Measurements from ENCODE around the gene CD48. TPM values are rescaled to one million over a fixed set of nuclear protein-coding genes. Genes with fewer than 3 reads are reported as not detected.

CD48 gene
- total RNA-seq, 1 experiment from 2014 or later: 0.20 TPM

DNA sequence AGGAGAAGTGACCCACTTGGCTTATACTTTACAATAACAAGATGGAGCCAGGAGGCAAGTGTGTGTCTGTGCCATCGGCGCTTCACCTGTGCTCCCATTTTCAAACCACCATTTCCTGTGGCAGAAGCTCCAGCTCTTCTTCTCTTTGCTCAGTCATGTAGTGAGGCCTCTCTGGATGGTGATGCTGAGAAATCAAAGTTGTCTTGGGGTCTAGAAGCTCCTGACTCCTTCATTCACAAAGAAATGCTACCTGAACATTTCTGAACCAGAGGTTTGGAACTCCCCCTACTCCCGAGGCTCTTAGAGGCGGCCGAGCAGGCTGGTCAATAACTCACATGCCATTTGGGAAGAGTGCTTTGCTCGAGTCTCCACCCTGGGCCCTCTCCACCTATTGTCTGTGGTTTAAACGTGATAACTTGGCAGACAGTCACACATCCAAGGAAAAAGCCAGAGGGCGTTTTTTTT is 82.8 kb downstream of the CD48 start:
- no peak overlapping the region for H3K4me2 ChIP-seq (ENCODE audit: low read length)
- no peaks in the 10 kb centered on the region for H3K9me2 ChIP-seq (ENCODE audit: insufficient read depth)
- BruUV-seq (replicated peaks): no TSS peak
- H3K4me1 ChIP-seq (ENCODE audit: control insufficient read depth in 1 of 2, insufficient read depth in 2 of 2, low read length in 2 of 2): no peaks in the 10 kb centered on the region
- no peaks in the 10 kb centered on the region for H3K79me2 ChIP-seq (ENCODE audit: insufficient read depth, low read length)
- no peak overlapping the region for H2AFZ ChIP-seq (ENCODE audit: low read depth, low read length, poor library complexity, severe bottlenecking)
- no peak for TF ChIP-seq ZNF274 (IDR thresholded peaks at IDR 0.05; ENCODE audit: low read depth, low read length)
- no peak for TF ChIP-seq POLR2A (IDR thresholded peaks at IDR 0.05; ENCODE audit: borderline replicate concordance, extremely low read depth, insufficient read depth, insufficient read length)
- TF ChIP-seq ZFX (IDR thresholded peaks at IDR 0.05): no peak
- TF ChIP-seq EZH2phosphoT487 (IDR thresholded peaks at IDR 0.05; ENCODE audit: borderline replicate concordance): no peak
- TF ChIP-seq FOSL1 (IDR thresholded peaks at IDR 0.05; ENCODE audit: low read depth): no peak
- TF ChIP-seq CEBPB (IDR thresholded peaks at IDR 0.05; ENCODE audit: low read depth): no peak
- TF ChIP-seq CBX3 (IDR thresholded peaks at IDR 0.05; ENCODE audit: low read depth): no peak
- TF ChIP-seq EZH2 (IDR thresholded peaks at IDR 0.05): no peak
- TF ChIP-seq JUND (IDR thresholded peaks at IDR 0.05): no peak
- TF ChIP-seq, protein P1, sequence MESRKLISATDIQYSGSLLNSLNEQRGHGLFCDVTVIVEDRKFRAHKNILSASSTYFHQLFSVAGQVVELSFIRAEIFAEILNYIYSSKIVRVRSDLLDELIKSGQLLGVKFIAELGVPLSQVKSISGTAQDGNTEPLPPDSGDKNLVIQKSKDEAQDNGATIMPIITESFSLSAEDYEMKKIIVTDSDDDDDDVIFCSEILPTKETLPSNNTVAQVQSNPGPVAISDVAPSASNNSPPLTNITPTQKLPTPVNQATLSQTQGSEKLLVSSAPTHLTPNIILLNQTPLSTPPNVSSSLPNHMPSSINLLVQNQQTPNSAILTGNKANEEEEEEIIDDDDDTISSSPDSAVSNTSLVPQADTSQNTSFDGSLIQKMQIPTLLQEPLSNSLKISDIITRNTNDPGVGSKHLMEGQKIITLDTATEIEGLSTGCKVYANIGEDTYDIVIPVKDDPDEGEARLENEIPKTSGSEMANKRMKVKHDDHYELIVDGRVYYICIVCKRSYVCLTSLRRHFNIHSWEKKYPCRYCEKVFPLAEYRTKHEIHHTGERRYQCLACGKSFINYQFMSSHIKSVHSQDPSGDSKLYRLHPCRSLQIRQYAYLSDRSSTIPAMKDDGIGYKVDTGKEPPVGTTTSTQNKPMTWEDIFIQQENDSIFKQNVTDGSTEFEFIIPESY (IDR thresholded peaks at IDR 0.05; ENCODE audit: extremely low read depth, insufficient replicate concordance, low read length): no peak
- TF ChIP-seq TCF7L2 (IDR thresholded peaks at IDR 0.05; ENCODE audit: borderline replicate concordance, extremely low read depth, insufficient read depth, insufficient read length): no peak
- no peak for TF ChIP-seq RAD21 (IDR thresholded peaks at IDR 0.05; ENCODE audit: low read depth)
- TF ChIP-seq SRF (IDR thresholded peaks at IDR 0.05; ENCODE audit: low read depth): no peak
- no peak for TF ChIP-seq ELF1 (IDR thresholded peaks at IDR 0.05; ENCODE audit: borderline replicate concordance, low read depth)
- TF ChIP-seq, protein P2, sequence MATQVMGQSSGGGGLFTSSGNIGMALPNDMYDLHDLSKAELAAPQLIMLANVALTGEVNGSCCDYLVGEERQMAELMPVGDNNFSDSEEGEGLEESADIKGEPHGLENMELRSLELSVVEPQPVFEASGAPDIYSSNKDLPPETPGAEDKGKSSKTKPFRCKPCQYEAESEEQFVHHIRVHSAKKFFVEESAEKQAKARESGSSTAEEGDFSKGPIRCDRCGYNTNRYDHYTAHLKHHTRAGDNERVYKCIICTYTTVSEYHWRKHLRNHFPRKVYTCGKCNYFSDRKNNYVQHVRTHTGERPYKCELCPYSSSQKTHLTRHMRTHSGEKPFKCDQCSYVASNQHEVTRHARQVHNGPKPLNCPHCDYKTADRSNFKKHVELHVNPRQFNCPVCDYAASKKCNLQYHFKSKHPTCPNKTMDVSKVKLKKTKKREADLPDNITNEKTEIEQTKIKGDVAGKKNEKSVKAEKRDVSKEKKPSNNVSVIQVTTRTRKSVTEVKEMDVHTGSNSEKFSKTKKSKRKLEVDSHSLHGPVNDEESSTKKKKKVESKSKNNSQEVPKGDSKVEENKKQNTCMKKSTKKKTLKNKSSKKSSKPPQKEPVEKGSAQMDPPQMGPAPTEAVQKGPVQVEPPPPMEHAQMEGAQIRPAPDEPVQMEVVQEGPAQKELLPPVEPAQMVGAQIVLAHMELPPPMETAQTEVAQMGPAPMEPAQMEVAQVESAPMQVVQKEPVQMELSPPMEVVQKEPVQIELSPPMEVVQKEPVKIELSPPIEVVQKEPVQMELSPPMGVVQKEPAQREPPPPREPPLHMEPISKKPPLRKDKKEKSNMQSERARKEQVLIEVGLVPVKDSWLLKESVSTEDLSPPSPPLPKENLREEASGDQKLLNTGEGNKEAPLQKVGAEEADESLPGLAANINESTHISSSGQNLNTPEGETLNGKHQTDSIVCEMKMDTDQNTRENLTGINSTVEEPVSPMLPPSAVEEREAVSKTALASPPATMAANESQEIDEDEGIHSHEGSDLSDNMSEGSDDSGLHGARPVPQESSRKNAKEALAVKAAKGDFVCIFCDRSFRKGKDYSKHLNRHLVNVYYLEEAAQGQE (IDR thresholded peaks at IDR 0.05; ENCODE audit: low read depth): no peak
- TF ChIP-seq YY1 (IDR thresholded peaks at IDR 0.05; ENCODE audit: extremely low read depth, insufficient replicate concordance, low read depth, low read length): no peak
- TF ChIP-seq, protein P3, sequence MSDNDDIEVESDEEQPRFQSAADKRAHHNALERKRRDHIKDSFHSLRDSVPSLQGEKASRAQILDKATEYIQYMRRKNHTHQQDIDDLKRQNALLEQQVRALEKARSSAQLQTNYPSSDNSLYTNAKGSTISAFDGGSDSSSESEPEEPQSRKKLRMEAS (IDR thresholded peaks at IDR 0.05): no peak
- TF ChIP-seq SIN3A (IDR thresholded peaks at IDR 0.05; ENCODE audit: low read depth): no peak
- no peak for TF ChIP-seq POLR2AphosphoS5 (IDR thresholded peaks at IDR 0.05; ENCODE audit: low read depth, low read length)
- TF ChIP-seq, protein P4, sequence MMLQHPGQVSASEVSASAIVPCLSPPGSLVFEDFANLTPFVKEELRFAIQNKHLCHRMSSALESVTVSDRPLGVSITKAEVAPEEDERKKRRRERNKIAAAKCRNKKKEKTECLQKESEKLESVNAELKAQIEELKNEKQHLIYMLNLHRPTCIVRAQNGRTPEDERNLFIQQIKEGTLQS (IDR thresholded peaks at IDR 0.05): no peak
- ChIA-PET CTCF (no interaction called here), POLR2A (no interaction called here), RAD21 (ENCODE audit: low non-redundant PET in 1 of 2, low total read pairs in 2 of 2, uncharacterized antibody in 2 of 2, unreplicated experiment in 2 of 2) (no interaction called here)
- DNase-seq (ENCODE audit: low read depth, low spot score) (no peak), ATAC-seq (no peak)
- intact Hi-C loops (cut with micrococcal nuclease): no loop called here
- no peaks in the 10 kb centered on the region for H4K20me1 ChIP-seq (ENCODE audit: insufficient read depth)
- no peaks in the 10 kb centered on the region for H3K36me3 ChIP-seq (ENCODE audit: control insufficient read depth in 1 of 2, insufficient read depth in 2 of 2, low read length in 2 of 2)
- H3K4me3 ChIP-seq (replicated peaks in 1 of 2; ENCODE audit: low read depth in 1 of 2, low read length in 2 of 2): no peak overlapping the region
- H3K27me3 ChIP-seq (ENCODE audit: insufficient read depth, low read length): no peaks in the 10 kb centered on the region
- H3K27ac ChIP-seq (ENCODE audit: low read depth, low read length): no peak overlapping the region
- no peak overlapping the region for H3K9ac ChIP-seq (ENCODE audit: low read length)
- H3K9me3 ChIP-seq (ENCODE audit: control insufficient read depth in 1 of 2, insufficient read depth in 1 of 2, low read depth in 1 of 2, low read length in 2 of 2): no peaks in the 10 kb centered on the region
